MM.1S (cell line): ENCODE results near the gene RPL29.

Experiments used
- DNase-seq: peaks from one replicate; pipeline ENCODE4 v3.0.0-alpha.2; 2015
- H2AFZ ChIP-seq: fragments of 300-600 bp; sonication (generic); 2 replicates; pipeline ENCODE4 v1.6.0; 2016; ENCODE audit warnings: antibody characterized with exemption, low read length
- H3F3A ChIP-seq: fragments of 300-600 bp; sonication (generic); 2 replicates; pipeline ENCODE4 v1.6.1; 2016; ENCODE audit warnings: mild to moderate bottlenecking, antibody characterized with exemption, low read length, moderate library complexity, mixed read lengths; ENCODE audit not compliant: insufficient read depth
- H3K27ac ChIP-seq: fragments of 300-600 bp; sonication (generic); 2 replicates; pipeline ENCODE4 v1.5.1; 2016; ENCODE audit warnings: mild to moderate bottlenecking, low read length
- H3K27me3 ChIP-seq: fragments of 300-600 bp; sonication (generic); replicated peaks from 2 replicates; pipeline ENCODE4 v1.6.0; 2016; ENCODE audit warnings: low read length; ENCODE audit not compliant: insufficient read depth
- H3K36me3 ChIP-seq: fragments of 300-600 bp; sonication (generic); replicated peaks from 2 replicates; pipeline ENCODE4 v1.6.1; 2016; ENCODE audit warnings: mild to moderate bottlenecking, low read length, mixed read lengths; ENCODE audit not compliant: insufficient read depth
- H3K4me1 ChIP-seq: fragments of 300-600 bp; sonication (generic); 2 replicates; pipeline ENCODE4 v1.6.1; 2016; ENCODE audit warnings: low read length, mixed read lengths
- H3K4me2 ChIP-seq: fragments of 300-600 bp; sonication (generic); 2 replicates; pipeline ENCODE4 v1.6.0; 2016; ENCODE audit warnings: low read depth, low read length
- H3K4me3 ChIP-seq: fragments of 300-600 bp; sonication (generic); 2 replicates; pipeline ENCODE4 v1.5.1; 2016; ENCODE audit warnings: low read length, mixed read lengths
- H3K79me2 ChIP-seq: fragments of 300-600 bp; sonication (generic); 2 replicates; pipeline ENCODE4 v1.6.1; 2016; ENCODE audit warnings: mixed run types, low read length, mixed read lengths
- H3K9ac ChIP-seq: fragments of 300-600 bp; sonication (generic); 2 replicates; pipeline ENCODE4 v1.6.1; 2016; ENCODE audit warnings: low read length, mixed read lengths
- H3K9me2 ChIP-seq: fragments of 300-600 bp; sonication (generic); replicated peaks from 2 replicates; pipeline ENCODE4 v1.6.1; 2016; ENCODE audit warnings: mild to moderate bottlenecking, low read length, mixed read lengths; ENCODE audit not compliant: insufficient read depth
- H3K9me3 ChIP-seq: fragments of 300-600 bp; sonication (generic); replicated peaks from 2 replicates; pipeline ENCODE4 v1.6.1; 2016; ENCODE audit warnings: mild to moderate bottlenecking, low read length, mixed read lengths; ENCODE audit not compliant: insufficient read depth
- H4K20me1 ChIP-seq: fragments of 300-600 bp; sonication (generic); 2 replicates; pipeline ENCODE4 v1.6.1; 2016; ENCODE audit warnings: mild to moderate bottlenecking, low read length, moderate library complexity, mixed read lengths; ENCODE audit not compliant: insufficient read depth
- EZH2 ChIP-seq: fragments of 300-600 bp; sonication (generic); optimal IDR thresholded peaks from 2 replicates; pipeline ENCODE3; 2017; ENCODE audit warnings: low read depth, mild to moderate bottlenecking, antibody characterized with exemption, low read length, mixed read lengths
- EZH2phosphoT487 ChIP-seq: fragments of 300-600 bp; sonication (generic); IDR thresholded peaks from 2 replicates; pipeline ENCODE4 v1.6.1; 2018; ENCODE audit warnings: antibody characterized with exemption, low read length
- TF ChIP-seq, protein P1 (sequence below): fragments of 300-600 bp; sonication (generic); IDR thresholded peaks from 2 replicates; pipeline ENCODE4 v1.5.1; 2016; ENCODE audit warnings: antibody characterized with exemption, low read length, mixed read lengths

The RPL29 gene

DNA sequence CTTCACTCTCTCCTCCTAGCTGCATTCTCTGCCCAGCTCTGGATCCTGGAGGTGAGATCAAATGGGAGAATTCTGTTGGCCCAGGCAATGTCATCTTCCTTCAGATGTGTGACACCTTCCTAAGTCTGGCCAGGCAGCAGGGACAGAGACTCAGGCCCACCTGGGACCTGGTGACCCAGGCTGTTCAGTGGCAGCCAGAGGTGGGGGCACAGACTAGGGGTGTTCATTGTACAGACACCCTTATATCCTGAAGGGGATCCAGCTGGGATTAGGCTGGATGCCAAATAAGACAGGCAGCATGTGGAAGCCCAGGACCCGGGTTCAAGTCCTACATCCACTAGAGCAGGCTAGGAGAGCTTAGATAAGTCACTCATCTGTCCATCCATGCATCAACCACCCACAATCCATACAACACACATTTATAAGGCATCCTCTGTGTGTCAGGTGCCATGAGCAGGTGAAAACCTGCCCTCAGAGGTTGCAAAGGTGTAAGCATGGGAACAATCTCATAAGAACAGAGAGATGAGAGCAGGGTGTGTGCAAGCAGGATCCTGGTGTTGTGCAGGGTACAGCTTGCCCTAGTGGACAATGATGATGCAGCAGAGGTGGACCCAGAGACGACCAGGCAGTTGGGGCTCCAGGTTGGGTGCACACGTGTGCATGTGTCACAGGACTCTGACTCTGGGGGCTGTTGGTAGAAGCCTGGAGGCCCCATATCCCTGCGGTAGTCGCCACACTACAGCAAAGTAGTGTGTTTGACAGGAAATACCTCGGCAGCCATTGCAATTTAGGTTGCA lies 18.3 kb upstream of the RPL29 start:
- Histone ChIP-seq H3F3A (no peaks in the 10 kb centered on the region), H3K27me3 (no peaks in the 10 kb centered on the region; the same call in 1 of the 2 replicates), H3K9me2 (no peaks in the 10 kb centered on the region), H3K36me3 (no peaks in the 10 kb centered on the region), H3K4me1 (no peaks in the 10 kb centered on the region), H3K9ac (no peak overlapping the region), H3K4me3 (no peak overlapping the region), H4K20me1 (no peaks in the 10 kb centered on the region), H3K79me2 (no peaks in the 10 kb centered on the region), H3K27ac (no peak overlapping the region), H3K4me2 (no peak overlapping the region), H2AFZ (no peak overlapping the region), H3K9me3 (no peaks in the 10 kb centered on the region)
- TF ChIP-seq, protein P1, sequence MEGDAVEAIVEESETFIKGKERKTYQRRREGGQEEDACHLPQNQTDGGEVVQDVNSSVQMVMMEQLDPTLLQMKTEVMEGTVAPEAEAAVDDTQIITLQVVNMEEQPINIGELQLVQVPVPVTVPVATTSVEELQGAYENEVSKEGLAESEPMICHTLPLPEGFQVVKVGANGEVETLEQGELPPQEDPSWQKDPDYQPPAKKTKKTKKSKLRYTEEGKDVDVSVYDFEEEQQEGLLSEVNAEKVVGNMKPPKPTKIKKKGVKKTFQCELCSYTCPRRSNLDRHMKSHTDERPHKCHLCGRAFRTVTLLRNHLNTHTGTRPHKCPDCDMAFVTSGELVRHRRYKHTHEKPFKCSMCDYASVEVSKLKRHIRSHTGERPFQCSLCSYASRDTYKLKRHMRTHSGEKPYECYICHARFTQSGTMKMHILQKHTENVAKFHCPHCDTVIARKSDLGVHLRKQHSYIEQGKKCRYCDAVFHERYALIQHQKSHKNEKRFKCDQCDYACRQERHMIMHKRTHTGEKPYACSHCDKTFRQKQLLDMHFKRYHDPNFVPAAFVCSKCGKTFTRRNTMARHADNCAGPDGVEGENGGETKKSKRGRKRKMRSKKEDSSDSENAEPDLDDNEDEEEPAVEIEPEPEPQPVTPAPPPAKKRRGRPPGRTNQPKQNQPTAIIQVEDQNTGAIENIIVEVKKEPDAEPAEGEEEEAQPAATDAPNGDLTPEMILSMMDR = no peak
- TF ChIP-seq EZH2phosphoT487 (no peak), EZH2 (no peak)
- DNase-seq = no peak

DNA sequence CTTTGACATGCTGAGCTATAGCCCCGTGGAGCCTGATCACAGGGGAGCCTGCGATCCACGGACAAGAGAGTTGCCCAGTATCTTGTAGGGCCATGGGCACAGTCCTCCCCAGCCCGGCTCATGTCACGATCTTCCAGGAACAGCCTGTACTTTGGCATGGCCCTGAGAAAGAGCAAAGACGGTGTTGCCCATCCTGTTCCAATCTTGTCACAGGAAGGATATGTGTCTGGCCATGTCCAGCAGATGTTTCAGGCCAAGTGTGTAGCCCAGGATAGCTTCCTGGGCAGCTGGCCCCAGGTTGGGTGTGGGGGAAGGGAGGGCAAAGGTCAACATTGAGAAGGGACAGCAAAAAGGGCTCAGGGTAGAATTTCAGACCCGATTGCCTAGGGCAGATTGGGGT lies 17.0 kb upstream of the RPL29 start:
- no peak overlapping the region for H3K9ac ChIP-seq
- no peak overlapping the region for H3K27ac ChIP-seq
- H3F3A ChIP-seq = no peaks in the 10 kb centered on the region
- no peaks in the 10 kb centered on the region for H3K9me2 ChIP-seq
- no peak overlapping the region for H2AFZ ChIP-seq
- DNase-seq = no peak
- no peaks in the 10 kb centered on the region for H3K9me3 ChIP-seq
- H3K4me2 ChIP-seq = no peak overlapping the region
- no peaks in the 10 kb centered on the region for H4K20me1 ChIP-seq
- no peak overlapping the region for H3K4me3 ChIP-seq
- H3K4me1 ChIP-seq = no peaks in the 10 kb centered on the region
- no peaks in the 10 kb centered on the region for H3K79me2 ChIP-seq
- H3K36me3 ChIP-seq = no peaks in the 10 kb centered on the region
- no peaks in the 10 kb centered on the region; the same call in 1 of the 2 replicates for H3K27me3 ChIP-seq
- TF ChIP-seq EZH2phosphoT487 (no peak), EZH2 (no peak)
- TF ChIP-seq, protein P1 = no peak

DNA sequence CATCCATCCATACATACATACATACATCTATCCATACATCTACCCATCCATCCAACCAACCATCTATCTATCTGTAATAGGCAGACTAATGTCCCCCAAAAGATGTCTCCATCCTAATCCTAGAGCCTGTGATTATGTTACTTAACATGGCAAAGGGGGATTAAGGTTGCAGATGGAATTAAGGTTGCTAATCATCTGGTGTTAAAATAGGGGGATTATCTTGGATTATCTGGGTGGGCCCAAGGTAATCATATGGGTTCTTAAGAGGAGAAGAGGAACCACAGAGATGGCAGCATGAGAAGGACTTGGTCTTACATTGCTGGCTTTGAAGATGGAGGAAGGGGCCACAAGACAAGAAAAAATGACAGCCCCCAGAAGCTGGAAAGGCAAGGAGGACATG lies 14.7 kb upstream of the RPL29 start:
- Histone ChIP-seq H3K9me2 (no peaks in the 10 kb centered on the region), H3K4me1 (no peaks in the 10 kb centered on the region), H3K79me2 (no peaks in the 10 kb centered on the region), H3K4me3 (no peak overlapping the region), H3K9me3 (no peaks in the 10 kb centered on the region), H3K36me3 (no peaks in the 10 kb centered on the region), H3K9ac (no peak overlapping the region), H4K20me1 (no peaks in the 10 kb centered on the region), H3K4me2 (no peak overlapping the region), H2AFZ (no peak overlapping the region), H3F3A (no peaks in the 10 kb centered on the region), H3K27ac (no peak overlapping the region), H3K27me3 (no peaks in the 10 kb centered on the region; the same call in 1 of the 2 replicates)
- TF ChIP-seq, protein P1 = no peak
- no peak for TF ChIP-seq EZH2phosphoT487
- TF ChIP-seq EZH2 = no peak
- DNase-seq = no peak
